ENCODE measurements around the gene PITPNM3.
A peak's percentile ranks its signal among the peaks of the same experiment; 100 is the strongest.

The PITPNM3 gene

DNA sequence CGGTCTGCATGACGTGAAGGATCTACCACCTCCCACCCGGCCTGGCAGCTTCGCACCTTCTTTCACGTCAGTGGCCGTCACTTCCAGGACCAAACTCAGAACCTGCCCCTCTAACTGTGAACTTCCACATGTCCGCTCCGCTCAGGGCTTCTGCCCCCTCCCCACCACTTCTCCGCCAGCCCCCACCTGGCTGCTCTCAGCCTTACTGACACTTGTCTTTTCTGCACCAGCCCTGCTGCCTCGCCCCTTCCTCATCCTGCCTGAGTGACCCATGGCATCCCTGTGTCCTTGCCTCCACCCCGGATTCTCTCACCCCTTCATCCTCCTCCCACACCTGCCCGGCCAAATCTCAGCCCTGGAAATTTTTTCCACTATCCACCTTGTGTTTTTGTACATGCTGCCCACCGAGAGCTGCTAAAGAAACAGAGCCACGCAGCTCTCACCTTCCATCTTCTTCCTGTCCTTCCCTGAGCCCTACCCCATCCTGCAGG is 97.8 kb downstream of the PITPNM3 start:
- DNase-seq: no peak

DNA sequence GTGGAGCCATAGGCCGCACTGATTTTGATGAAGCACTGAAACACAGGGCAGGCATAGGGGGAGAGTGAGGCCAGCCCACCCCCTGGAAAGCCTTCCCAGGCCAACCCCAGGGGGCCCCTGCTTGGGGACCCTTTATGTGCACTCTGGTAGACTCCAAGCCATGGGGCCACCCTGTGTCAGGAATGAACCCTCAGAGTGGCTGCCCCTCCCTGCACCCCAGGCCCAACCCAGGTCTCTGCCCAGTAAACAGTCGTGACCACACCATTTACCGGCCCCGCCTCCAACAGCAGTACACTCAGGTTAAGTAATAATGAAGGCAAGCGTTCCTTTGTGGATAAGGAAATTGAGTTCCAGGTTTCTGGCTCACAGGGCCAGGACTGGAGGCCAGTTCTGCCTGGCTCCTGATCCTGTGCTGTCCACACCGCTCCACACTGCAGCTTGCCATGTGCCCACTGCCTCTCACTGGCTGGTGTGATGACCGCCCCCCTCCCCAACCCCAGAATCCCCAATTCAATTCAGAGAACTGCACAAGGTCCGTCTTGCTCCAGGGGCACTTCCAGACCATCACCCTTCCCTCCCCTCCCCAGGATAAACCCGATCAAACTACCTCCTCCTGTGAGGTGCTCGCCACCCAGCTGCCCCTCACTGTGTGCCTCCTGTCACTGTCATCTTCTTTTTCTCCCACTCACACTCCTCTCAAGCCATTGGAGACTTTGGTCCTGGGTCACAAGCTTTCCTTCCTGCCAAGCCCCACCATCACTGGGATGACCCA is 98.5 kb downstream of the PITPNM3 start:
- no peak for DNase-seq

DNA sequence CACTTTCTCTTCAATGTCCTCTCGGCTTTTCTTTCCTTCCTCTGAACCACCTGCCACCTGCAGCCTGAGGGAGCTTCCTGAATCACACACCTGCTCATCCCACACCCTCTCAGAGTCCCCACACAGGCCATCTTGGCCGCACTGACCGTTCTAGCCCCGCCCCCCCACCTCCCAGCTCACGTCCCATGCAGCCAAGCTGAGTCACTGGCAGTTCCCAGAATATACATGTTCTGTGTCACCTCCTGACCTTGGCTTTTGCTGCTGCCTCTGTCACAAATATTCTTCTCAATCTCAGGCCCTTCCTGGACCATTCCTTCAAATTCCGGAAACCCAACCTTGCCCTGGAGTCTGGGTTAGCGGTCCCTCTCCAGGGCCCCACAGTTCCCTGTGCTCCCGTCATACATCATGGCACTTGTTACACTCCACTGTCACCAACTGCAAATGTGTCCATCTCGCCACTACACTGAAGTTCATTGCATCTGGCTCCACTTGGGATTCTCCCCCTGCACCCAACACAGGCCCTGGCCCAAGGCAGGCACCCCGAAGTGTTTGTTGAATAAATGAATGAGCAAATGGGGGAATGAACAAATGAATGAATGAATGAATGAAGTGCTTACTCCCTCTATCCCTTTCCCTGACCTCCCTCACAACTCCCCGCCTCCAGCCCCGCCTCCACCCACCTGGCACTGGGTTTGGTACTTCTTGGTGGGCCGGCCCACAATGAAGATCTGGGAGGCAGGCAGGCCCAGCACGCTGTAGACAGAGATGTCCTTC is 99.3 kb downstream of the PITPNM3 start:
- DNase-seq: no peak

DNA sequence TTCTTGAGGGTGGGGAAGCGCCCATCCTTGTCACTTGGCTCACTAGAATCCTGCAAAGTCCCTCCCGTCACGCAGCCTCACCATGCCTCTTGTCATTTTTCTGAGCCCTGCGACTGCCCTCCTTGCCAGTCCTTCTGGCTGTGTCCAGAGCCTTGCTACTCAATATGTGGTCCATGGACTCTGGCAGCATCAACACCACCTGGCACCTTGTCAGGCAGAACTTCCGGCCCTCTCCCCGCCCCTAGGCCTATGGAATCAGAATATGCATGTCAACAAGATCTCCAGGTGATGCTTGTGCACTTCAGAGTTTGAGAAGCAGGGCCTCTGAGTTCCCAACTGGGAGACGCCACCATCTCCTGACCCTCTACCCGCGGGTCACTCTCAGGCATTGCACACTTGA is 100.0 kb downstream of the PITPNM3 start:
- no peak for DNase-seq

DNA sequence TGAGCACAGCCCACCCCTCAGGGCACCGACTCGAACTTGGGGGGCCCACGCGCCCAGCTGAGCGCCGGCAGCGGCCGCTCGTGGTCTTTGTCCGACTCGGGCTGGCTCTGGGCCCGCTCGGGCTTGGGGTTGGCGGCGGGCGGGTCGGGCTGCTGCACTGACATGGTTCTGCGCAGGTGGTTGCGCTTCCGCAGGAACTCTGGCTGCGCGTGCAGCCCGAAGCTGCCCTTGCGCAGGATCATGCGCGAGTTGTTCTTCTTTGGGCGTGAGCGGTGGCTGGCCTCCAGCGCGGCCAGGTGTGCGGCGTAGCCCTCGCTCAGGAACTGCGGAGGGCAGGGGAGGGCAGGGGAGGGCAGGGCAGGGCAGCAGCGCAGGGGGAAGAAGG is 101.0 kb downstream of the PITPNM3 start:
- no peak for DNase-seq

DNA sequence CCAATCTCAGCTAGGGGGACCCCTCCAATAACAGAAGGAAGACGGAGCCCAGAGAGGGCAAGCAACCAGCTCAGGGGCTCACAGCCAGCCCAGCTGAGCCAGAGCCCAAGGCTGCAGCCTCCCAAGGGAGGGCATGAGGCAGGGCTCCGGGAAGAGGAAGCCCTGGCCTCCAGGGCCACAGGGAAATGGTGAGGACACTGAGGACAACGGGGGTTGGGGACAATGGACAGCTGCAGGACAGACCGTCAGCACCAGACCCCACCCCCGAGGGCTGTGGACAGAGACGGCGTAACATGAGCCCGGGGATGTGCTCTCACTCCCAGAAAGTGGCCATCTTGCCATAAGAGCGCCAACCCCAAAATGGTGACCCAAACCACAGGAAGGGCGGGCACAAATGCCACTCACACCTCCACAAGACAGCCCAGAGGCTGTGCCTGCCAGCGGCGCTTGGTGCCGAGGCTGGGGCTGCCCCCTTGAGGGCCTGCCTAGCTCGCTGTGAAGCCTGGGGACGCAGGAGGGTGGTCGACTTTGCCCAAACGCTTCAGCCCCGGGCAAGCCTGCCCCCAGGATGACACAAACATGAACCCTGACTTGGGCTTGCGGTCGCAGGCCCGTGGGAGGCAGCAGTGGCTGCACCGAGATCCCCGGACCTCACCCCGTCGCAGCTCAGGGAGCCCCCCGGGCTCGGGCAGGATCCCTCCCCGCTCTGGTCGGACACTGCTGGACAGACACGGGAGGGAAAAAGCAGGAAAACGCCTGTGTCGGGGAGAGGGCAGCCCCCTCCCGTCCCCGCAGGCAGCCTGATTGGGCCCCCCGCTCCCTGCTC is 101.6 kb downstream of the PITPNM3 start:
- DNase-seq: no peak

DNA sequence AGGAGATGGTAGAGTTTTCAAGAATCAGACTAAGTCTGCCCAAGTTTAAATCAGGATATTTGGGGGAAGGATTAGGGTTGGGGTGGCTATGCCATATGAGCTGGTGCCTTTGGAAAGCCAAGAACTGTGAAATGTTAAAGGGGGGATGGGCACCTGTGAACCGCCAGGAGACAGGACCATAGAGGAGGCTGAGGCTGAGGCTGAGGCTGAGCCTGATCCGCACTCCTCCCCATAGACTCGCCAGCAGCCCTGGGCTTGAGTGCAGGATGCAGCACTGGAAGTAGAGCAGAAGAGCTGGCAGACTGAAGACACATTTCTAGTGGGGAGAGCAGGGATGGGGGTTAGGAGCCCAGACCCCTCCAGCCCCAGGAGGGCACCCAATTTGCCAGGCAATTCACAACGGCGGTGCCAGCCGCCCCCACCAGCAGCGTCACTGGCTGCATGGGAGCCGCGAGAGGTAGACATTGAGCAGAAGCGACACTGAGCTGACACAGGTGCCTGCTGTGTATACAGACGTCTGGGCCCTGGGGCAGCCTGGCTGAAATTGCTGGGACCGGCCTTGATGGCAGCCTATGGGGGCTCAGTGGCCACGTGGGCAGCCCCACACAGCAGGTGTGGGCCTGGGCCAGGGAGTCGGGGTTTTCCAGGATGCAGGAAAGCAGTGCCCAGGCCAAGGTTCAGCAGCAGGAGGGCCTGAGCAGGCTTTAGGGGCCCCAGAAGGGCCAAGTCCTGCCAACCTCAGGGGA is 102.9 kb downstream of the PITPNM3 start:
- DNase-seq: no peak

DNA sequence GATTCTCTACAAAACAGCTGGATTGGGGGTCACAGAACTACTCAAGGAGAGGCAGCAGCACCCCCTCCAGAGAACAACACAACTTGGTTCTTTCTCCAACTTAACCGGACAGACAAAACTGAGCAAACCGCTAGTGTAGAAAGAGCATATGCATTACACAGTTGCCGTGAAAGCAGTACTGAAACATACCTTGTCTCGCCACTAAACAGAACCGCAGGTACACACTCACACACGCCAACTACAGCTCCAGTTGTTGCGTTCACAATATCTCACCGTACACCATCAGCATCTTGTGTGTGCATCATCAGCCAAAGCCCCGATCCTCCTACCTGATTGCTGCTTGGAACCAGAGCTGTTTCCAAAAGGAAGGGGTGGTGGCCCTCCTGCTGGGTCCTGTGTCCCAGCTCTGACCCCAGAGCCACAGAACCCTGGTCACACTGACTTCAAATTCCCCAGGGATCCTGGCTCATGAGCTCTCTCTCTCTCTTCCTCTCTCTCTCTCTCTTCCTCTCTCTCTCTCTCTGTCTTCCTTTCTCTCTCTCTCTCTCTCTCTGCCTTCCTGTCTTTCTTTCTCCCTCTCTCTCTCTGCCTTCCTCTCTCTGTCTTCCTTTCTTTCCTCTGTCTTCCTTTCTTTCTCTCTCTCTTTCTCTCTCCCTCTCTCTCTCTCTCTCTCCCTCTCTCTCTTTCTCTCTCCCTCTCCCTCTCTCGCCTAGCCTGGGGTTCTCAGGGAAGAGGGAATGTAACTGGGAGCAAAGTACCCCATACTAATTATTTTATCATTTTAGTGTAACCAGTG is 103.7 kb downstream of the PITPNM3 start:
- no peak for DNase-seq

DNA sequence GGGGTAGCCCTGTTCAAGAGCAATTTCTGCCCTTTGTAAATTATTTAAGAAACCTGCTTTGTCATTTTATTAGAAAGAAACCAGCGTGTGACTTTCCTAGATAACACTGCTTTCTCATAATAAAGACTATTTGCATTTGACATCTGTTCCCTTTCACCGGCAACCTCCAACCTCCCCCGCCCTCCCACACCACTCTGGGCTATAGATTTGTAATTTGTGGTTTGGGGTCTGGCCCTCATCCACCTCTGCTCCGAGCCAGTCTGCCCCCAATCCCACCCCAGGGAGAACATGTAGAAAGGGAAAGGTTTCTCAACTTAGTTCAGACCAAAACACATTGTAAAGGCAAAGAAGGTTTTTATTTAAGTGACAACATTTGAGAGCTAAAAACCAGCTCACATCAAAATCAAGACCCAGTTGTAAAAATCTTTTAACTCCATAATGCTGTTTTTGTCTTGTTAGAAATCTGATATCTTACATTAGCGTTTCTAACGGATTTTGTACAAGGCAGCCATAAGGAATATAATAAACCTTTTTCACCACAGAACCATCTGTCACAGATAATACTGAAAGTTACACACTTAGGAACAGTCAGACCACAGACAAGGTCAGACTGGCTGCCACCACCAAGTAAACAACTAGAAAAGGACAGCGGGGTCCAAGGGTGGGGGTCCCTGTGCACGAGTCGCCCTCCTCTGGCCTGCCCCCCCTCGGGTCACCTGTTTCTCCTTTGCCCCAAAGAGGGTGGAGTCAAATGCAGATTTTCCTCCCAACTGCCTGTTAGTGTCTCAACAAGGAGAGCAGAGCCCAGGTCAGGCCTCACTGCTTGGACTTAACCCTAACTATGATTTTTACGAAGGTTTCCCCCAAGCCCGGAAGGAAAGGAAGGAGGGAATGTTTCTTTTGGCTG is 105.2 kb downstream of the PITPNM3 start:
- DNase-seq: no peak

DNA sequence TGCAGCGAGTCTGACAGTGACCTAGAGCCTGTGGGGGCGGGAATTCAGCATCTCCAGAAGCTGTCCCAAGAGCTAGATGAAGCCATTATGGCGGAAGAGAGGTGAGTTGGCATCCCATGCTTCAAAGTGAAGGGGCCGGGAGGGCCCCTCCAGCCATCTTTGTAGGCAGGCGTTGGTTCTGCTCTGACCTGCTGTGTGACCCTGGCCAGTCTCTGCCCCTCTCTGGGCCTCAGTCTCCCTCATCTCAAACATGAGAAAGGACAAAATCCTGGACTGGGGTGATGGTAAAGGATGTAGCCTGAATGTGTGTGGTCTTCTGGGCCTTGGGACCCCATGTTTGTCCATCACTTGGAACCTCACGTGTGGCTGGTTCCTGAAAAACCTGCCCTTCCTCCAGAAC is 107.0 kb downstream of the PITPNM3 start:
- no peak for DNase-seq

DNA sequence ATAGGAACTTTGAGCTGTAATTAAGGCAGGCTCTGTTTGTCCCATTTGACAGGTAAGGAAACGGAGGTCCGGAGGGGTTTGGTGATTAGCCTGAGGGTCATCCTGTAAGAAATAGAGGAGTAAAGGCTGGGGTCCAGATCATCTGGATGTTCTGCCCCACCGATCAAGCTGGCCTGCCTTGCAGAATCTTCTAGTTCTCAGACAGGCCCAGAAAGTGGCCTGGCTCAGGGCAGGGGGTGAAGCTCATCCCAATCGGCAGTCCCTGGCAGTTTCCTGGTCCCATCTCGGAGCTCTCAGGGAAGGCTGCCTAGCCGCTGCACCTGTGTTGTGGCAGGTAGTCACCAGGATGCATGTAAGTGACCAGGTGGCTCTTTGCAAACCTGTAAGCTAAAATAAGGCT is 107.9 kb downstream of the PITPNM3 start:
- DNase-seq: no peak

DNA sequence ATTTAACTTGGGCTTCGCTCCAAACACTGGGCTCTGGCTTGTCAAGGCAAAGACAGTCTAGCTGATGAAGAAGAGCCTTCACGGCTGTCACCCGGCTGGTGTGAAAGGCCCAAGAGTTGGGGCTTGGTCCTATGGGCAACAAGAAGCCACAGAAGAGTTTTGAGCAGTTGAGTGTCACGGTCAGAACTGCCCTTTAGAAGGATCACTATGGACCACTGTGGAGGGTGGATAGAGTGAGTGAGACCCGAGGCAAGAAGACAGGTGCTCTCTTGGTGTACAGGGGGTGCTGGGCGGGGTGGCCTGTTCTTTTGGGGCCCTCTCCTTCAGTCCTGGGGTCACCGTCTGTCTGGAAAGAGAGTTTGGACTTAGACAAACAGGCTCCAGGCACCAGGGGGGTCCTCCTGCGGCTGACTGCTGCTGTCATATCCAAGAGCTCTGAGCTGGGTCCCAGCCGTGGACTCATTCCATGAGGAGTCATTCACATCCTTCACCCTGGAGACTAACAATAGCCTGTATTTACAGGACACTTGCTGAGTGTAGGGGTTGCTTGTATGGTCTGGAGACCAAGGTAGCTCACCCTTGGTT is 109.7 kb downstream of the PITPNM3 start:
- DNase-seq: no peak

DNA sequence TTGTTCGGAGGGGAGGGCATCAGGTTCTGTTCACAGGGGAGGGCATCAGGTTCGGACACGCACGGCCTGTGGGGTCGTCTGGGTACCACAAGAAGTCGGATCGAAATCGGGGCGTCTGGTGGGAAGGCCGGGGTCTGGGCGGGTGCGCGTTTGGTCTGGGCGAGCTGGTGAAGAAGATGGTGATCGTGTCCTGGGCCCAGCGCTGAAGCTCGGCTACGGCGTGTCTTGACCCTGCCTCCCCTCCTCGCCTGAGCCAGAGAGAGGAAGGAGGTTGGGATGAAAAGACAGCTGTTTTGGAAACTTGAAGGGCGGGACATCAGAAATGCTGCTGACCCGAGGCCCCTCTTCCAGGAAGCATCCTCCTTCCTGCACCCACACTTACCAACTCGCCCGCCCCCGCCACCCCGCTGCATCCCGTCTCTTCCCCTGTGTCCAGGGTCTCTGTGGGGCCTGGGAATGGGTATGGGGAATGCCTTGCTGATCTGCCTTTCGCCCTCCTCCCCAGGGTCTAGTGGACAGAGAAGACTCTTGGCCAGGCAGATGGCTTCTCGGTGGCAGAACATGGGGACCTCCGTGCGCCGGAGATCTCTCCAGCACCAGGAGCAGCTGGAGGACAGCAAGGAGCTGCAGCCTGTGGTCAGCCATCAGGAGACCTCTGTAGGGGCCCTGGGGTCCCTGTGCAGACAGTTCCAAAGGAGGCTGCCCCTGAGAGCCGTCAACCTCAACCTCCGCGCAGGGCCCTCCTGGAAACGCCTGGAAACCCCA is 111.6 kb downstream of the PITPNM3 start:
- no peak for DNase-seq

DNA sequence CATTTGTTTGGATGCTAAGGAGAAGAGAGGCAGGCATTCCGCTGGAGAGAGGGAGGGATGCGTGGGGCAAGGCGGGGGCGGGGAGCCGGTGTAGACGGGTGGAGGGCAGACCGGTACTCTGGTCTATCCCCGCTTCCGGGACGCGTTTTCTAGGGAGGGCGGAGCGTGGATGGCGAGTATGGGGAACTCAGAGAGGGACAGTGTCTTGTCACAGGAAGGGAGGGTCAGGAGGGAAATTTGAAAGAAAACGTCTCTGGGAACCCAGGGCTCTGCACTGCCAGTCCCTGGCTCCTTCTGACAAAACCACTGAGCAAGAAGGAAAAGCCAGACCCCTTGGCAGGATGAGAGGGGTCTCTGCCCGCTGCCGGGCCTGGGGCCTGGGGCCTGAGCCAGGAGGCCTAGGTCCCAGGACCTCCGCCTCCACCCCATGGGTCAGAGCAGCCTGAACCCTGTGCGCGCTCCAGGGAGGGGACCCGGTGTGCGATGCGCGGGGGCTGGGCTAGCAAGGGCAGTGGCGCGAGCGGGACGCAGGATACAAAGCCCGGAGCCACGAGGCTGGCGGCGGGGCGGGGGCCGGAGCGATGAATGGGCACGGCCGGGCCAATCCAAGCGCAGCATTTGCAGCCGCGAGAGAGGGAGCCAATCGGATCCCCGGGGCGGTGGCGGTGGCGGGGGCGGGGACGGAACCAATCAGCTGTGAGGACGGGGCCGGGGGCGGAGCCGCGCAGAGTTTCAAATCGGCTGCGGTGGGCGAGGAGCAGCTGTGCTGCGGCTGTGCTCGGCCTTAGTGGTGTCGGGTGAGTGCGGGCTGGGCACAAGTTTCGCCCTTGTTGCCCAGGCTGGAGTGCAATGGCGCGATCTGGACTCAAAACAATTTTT is 112.4 kb downstream of the PITPNM3 start, which contains the start of gene PIMREG:
Gene PIMREG (plus strand): TSS at position 764 of the 879 bp plus-strand sequence. CDS start 656 bp downstream, outside the sequence.
- DNase-seq: peak; percentile 82

DNA sequence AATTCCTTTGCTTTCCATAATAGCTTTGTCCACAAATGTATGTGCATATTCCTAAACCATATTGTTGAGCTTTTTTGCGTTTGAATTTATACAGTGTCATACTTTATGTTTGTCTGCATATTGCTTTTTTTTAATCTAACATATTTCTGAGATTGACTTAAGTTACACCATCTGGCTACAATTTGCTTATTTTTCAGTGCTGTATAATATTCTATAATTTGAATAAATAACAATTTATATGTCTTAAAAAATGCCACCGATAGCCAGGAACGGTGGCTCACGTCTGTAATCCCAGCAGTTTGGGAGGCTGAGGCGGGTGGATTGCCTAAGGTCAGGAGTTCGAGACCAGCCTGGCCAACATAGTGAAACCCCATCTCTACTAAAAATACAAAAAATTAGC is 113.6 kb downstream of the PITPNM3 start:
- DNase-seq: no peak

DNA sequence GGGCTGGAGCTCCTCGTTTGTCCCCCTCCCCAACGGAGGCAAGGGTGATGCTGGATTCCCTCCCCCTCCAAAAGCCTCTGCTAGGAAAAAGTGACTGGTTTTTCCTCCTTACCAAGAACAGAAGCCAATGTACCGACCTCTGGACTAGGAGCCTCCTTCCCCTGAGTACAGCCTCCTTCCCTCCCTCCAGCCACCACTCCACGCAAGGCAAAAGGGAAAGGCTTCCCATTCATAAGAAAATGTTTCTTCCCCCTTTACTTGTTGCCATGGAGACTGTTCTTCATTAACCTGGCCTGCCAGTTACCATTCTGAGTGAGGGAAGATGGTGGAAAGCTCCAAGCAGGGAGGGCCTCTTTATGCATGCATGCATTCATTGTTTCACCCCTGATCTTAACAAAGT is 116.4 kb downstream of the PITPNM3 start:
- DNase-seq: no peak

DNA sequence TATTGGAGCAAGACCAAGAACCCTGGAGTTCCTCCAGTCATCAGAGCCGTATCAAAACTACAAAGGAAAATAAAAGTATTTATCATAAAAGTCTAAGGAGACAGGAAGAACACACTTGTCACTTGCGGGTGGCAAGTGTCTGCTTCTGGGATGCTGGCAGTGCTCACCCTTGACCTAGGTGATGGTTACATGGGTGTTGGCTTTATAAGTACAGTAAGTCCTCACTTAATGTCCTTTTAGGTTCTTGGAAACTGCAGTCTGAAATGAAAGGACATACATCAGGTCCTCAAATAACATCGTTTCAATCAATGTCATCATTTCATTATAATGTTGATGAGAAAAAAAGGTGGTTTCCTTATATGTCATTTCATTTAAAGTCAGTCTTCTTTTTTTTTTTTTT is 118.4 kb downstream of the PITPNM3 start:
- DNase-seq: no peak

DNA sequence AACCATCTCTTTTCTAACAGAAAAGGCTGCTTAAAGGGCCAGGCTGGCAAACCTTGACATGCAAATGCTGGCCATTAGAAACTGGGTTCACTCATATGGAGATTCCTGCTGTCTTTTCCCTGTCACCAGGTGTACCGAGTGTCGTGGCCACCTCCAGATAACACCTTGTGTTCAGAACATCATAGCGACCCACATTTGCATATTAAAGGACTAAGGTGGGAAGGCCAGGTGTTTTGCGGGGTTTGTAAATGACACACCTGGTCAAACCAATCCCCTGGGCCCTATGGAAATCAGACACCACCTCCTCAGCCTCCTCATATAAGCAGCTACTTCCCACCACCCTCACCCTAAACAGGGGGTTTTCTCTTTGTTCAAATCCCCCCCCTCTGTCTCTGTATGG is 118.9 kb downstream of the PITPNM3 start:
- DNase-seq: no peak

Data from NCI-H774 (cell line).